Measurements from ENCODE around the gene ZNF850. TPM values are rescaled to one million over a fixed set of nuclear protein-coding genes. Genes with fewer than 3 reads are reported as not detected.

Gene ZNF850
- total and polyA plus RNA-seq, 9 of the 15 experiments (the other 6 are each of a cell fraction or from before 2014, with no cell fraction given) = 1.2 to 13.0 (median 5.9) TPM

- H4K20me1 ChIP-seq (replicated peaks; ENCODE audit: control insufficient read depth, insufficient read depth, low read length) = no peaks in the 10 kb centered on the region
- H3K79me2 ChIP-seq (ENCODE audit: control insufficient read depth, insufficient read depth, low read length) = no peaks in the 10 kb centered on the region
- no peaks in the 10 kb centered on the region for H3K27me3 ChIP-seq (ENCODE audit: control insufficient read depth in 2 of 2, insufficient read depth in 2 of 2, low read length in 2 of 2)
- intact Hi-C loops (cut with micrococcal nuclease) = no loop called here
- H3K4me2 ChIP-seq (ENCODE audit: insufficient read depth, low read length) = no peak overlapping the region
- in situ Hi-C loops (cut with MboI) = no loop called here
- H3K9me3 ChIP-seq (replicated peaks; ENCODE audit: control insufficient read depth, insufficient read depth, low read depth, low read length) = peaks cover 56% of the 10 kb centered on the region
- no peak overlapping the region for H3K27ac ChIP-seq (ENCODE audit: extremely low read depth, low read depth, low read length)
- no peak overlapping the region for H2AFZ ChIP-seq (ENCODE audit: low read depth, low read length)
- peaks cover 66% of the 10 kb centered on the region for H3K36me3 ChIP-seq (ENCODE audit: control insufficient read depth, insufficient read depth, low read length)
- ATAC-seq (no peak), FAIRE-seq (no peak), DNase-seq (ENCODE audit: extremely low read depth in 1 of 4, low spot score in 3 of 4) (no peak)
- WGBS (ENCODE audit: insufficient coverage, low coverage, missing lambda C conversion rate) = 83% methylated on average over 10 of the region's 10 CpGs
- no peaks in the 10 kb centered on the region for H3K9me1 ChIP-seq (ENCODE audit: control insufficient read depth, insufficient read depth, low read length)
- BruUV-seq (replicated peaks) = no TSS peak
- no peaks in the 10 kb centered on the region for H3K4me1 ChIP-seq (replicated peaks in 1 of 2; ENCODE audit: control insufficient read depth in 2 of 2, insufficient read depth in 2 of 2, low read length in 2 of 2)
- ChIA-PET POLR2A (no interaction called here), CTCF (ENCODE audit: low intra/inter-chr PET ratio) (no interaction called here)
- H3K9ac ChIP-seq (ENCODE audit: insufficient read depth in 1 of 2, low read depth in 2 of 2, low read length in 2 of 2) = no peak overlapping the region
- H3K4me3 ChIP-seq = no peak overlapping the region
- TF ChIP-seq BRCA1 (IDR thresholded peaks at IDR 0.05) (no peak), BRCA1 (CRISPR knock-in tag; IDR thresholded peaks at IDR 0.05) (no peak), CBX3 (IDR thresholded peaks at IDR 0.05; ENCODE audit: borderline replicate concordance in 1 of 2, low read length in 2 of 2) (peak in 1 of 2 experiments; percentile 10; a peak in 1 of 3 replicates), ZNF75A (CRISPR knock-in tag; IDR thresholded peaks at IDR 0.05) (peak; percentile 98)
These were observed 24.9 kb downstream of the ZNF850 start for GRCh38 chr19:36747750-36748149.

GRCh38 chr19:36745870-36746269, 26.7 kb downstream of the ZNF850 start:
- Histone ChIP-seq H3K9me1 (ENCODE audit: control insufficient read depth, insufficient read depth, low read length) (no peaks in the 10 kb centered on the region), H3K9ac (ENCODE audit: insufficient read depth in 1 of 2, low read depth in 2 of 2, low read length in 2 of 2) (no peak overlapping the region), H3K4me3 (no peak overlapping the region), H4K20me1 (replicated peaks; ENCODE audit: control insufficient read depth, insufficient read depth, low read length) (no peaks in the 10 kb centered on the region), H3K27ac (ENCODE audit: extremely low read depth, low read depth, low read length) (no peak overlapping the region), H3K4me2 (ENCODE audit: insufficient read depth, low read length) (no peak overlapping the region), H3K4me1 (replicated peaks in 1 of 2; ENCODE audit: control insufficient read depth in 2 of 2, insufficient read depth in 2 of 2, low read length in 2 of 2) (no peaks in the 10 kb centered on the region), H3K36me3 (ENCODE audit: control insufficient read depth, insufficient read depth, low read length) (peaks cover 47% of the 10 kb centered on the region), H3K9me3 (replicated peaks; ENCODE audit: control insufficient read depth, insufficient read depth, low read depth, low read length) (peaks cover 50% of the 10 kb centered on the region), H3K79me2 (ENCODE audit: control insufficient read depth, insufficient read depth, low read length) (no peaks in the 10 kb centered on the region), H2AFZ (ENCODE audit: low read depth, low read length) (no peak overlapping the region), H3K27me3 (ENCODE audit: control insufficient read depth in 2 of 2, insufficient read depth in 2 of 2, low read length in 2 of 2) (no peaks in the 10 kb centered on the region)
- no peak for ATAC-seq
- no peak for DNase-seq (ENCODE audit: extremely low read depth in 1 of 4, low spot score in 3 of 4)
- no peak for FAIRE-seq
- in situ Hi-C loops (cut with MboI) (no loop called here), intact Hi-C loops (cut with micrococcal nuclease) (no loop called here)
- WGBS (ENCODE audit: insufficient coverage, low coverage, missing lambda C conversion rate) = 86% methylated on average over 4 of the region's 4 CpGs
- BruUV-seq (replicated peaks) = no TSS peak
- TF ChIP-seq ARNT (IDR thresholded peaks at IDR 0.05) (no peak), ZNF212 (CRISPR knock-in tag; IDR thresholded peaks at IDR 0.05) (no peak), PHB2 (IDR thresholded peaks at IDR 0.05; ENCODE audit: low read depth) (no peak), RBM39 (optimal IDR thresholded peaks at IDR 0.05; ENCODE audit: low read depth, low read length) (no peak), FOXM1 (IDR thresholded peaks at IDR 0.05; ENCODE audit: low read depth) (no peak), FOXM1 (CRISPR knock-in tag; IDR thresholded peaks at IDR 0.05; ENCODE audit: low read depth) (no peak), ZBTB7A (IDR thresholded peaks at IDR 0.05; ENCODE audit: borderline replicate concordance, control insufficient read depth, low read depth, low read length) (no peak)
- TF ChIP-seq, protein P1, sequence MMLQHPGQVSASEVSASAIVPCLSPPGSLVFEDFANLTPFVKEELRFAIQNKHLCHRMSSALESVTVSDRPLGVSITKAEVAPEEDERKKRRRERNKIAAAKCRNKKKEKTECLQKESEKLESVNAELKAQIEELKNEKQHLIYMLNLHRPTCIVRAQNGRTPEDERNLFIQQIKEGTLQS (IDR thresholded peaks at IDR 0.05) = no peak
- TF ChIP-seq, protein P1 (CRISPR knock-in tag; conservative IDR thresholded peaks at IDR 0.05) = no peak
- TF ChIP-seq, protein P2, sequence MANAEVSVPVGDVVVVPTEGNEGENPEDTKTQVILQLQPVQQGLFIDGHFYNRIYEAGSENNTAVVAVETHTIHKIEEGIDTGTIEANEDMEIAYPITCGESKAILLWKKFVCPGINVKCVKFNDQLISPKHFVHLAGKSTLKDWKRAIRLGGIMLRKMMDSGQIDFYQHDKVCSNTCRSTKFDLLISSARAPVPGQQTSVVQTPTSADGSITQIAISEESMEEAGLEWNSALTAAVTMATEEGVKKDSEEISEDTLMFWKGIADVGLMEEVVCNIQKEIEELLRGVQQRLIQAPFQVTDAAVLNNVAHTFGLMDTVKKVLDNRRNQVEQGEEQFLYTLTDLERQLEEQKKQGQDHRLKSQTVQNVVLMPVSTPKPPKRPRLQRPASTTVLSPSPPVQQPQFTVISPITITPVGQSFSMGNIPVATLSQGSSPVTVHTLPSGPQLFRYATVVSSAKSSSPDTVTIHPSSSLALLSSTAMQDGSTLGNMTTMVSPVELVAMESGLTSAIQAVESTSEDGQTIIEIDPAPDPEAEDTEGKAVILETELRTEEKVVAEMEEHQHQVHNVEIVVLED (CRISPR knock-in tag; IDR thresholded peaks at IDR 0.05) = no peak
- CTCF ChIA-PET (ENCODE audit: low intra/inter-chr PET ratio) = no interaction called here
- POLR2A ChIA-PET = no interaction called here

All from K562 (cell line).